H9 (cell line): ENCODE measurements around the gene ITGB3. TPM values are rescaled to one million over a fixed set of nuclear protein-coding genes. Genes with fewer than 3 reads are reported as not detected.

ENCODE experiments used
- DNase-seq: peaks from one replicate; pipeline ENCODE4 v3.0.0-alpha.2; 2017
- H2AFZ ChIP-seq: one replicate; pipeline ENCODE4 v1.6.1; 2013; ENCODE audit warnings: mild to moderate bottlenecking, low read length, control low read depth, moderate library complexity
- H2AK5ac ChIP-seq: 2 replicates; pipeline ENCODE4 v1.6.1; 2013; ENCODE audit warnings: low read length, control low read depth, mixed read lengths; ENCODE audit not compliant: insufficient read length
- H2BK120ac ChIP-seq: one replicate; pipeline ENCODE4 v1.6.1; 2013; ENCODE audit warnings: low read depth, mild to moderate bottlenecking, low read length, control low read depth, inconsistent platforms; ENCODE audit not compliant: poor library complexity, severe bottlenecking
- H2BK12ac ChIP-seq: 2 replicates; pipeline ENCODE4 v1.6.1; 2013; ENCODE audit warnings: low read length, control low read depth, mixed read lengths, low read depth; ENCODE audit not compliant: insufficient read length
- H2BK15ac ChIP-seq: 2 replicates; pipeline ENCODE4 v1.6.1; 2013; ENCODE audit warnings: low read depth, low read length, control low read depth
- H2BK20ac ChIP-seq: one replicate; pipeline ENCODE4 v1.6.1; 2013; ENCODE audit warnings: low read depth, mild to moderate bottlenecking, low read length, control low read depth, inconsistent platforms; ENCODE audit not compliant: poor library complexity, severe bottlenecking
- H2BK5ac ChIP-seq: 2 replicates; pipeline ENCODE4 v1.6.1; 2013; ENCODE audit warnings: low read length, control low read depth, mixed read lengths; ENCODE audit not compliant: insufficient read length
- H3K14ac ChIP-seq: 2 replicates; pipeline ENCODE4 v1.6.1; 2013; ENCODE audit warnings: low read length, control low read depth; ENCODE audit not compliant: insufficient read depth
- H3K18ac ChIP-seq: 2 replicates; pipeline ENCODE4 v1.6.1; 2013; ENCODE audit warnings: low read depth, mild to moderate bottlenecking, mixed read lengths, low read length, control low read depth; ENCODE audit not compliant: insufficient read length
- H3K23ac ChIP-seq: 2 replicates; pipeline ENCODE4 v1.6.1; 2013; ENCODE audit warnings: low read length, control low read depth, mixed read lengths, low read depth; ENCODE audit not compliant: insufficient read length
- H3K23me2 ChIP-seq: 2 replicates; pipeline ENCODE4 v1.6.1; 2013; ENCODE audit warnings: low read depth, mild to moderate bottlenecking, mixed read lengths, low read length, control low read depth; ENCODE audit not compliant: insufficient read length, poor library complexity, severe bottlenecking
- H3K27ac ChIP-seq: 2 replicates; pipeline ENCODE4 v1.5.1; 2013; ENCODE audit warnings: low read length, control low read depth, mixed read lengths, low read depth; ENCODE audit not compliant: insufficient read length
- H3K27me3 ChIP-seq: 2 replicates; pipeline ENCODE4 v1.6.1; 2013; ENCODE audit warnings: low read length, control low read depth, inconsistent platforms; ENCODE audit not compliant: insufficient read depth
- H3K4ac ChIP-seq: 2 replicates; pipeline ENCODE4 v1.6.1; 2013; ENCODE audit warnings: low read depth, mild to moderate bottlenecking, control low read depth, inconsistent platforms, low read length, moderate library complexity
- H3K4me1 ChIP-seq: 2 replicates; pipeline ENCODE4 v1.6.1; 2013; ENCODE audit warnings: low read length, control low read depth, inconsistent platforms; ENCODE audit not compliant: insufficient read depth
- H3K4me2 ChIP-seq: 2 replicates; pipeline ENCODE4 v1.6.1; 2013; ENCODE audit warnings: low read length, control low read depth, mixed read lengths; ENCODE audit not compliant: insufficient read length, insufficient read depth
- H3K56ac ChIP-seq: 2 replicates; pipeline ENCODE4 v1.6.1; 2013; ENCODE audit warnings: low read depth, mild to moderate bottlenecking, mixed read lengths, low read length, control low read depth; ENCODE audit not compliant: insufficient read length
- H3K79me1 ChIP-seq: 2 replicates; pipeline ENCODE4 v1.6.1; 2013; ENCODE audit warnings: low read depth, mild to moderate bottlenecking, moderate library complexity, low read length, control low read depth, inconsistent platforms; ENCODE audit not compliant: insufficient read depth, poor library complexity, severe bottlenecking
- H3K79me2 ChIP-seq: 2 replicates; pipeline ENCODE4 v1.6.1; 2013; ENCODE audit warnings: low read length, control low read depth, inconsistent platforms; ENCODE audit not compliant: insufficient read depth
- H3K9ac ChIP-seq: 2 replicates; pipeline ENCODE4 v1.6.1; 2013; ENCODE audit warnings: low read length, control low read depth, mixed read lengths; ENCODE audit not compliant: insufficient read length; ENCODE audit errors: extremely low read depth
- H3K9me3 ChIP-seq: one replicate; pipeline ENCODE4 v1.6.1; 2013; ENCODE audit warnings: low read depth, low read length, inconsistent platforms; ENCODE audit not compliant: control insufficient read depth
- H3T11ph ChIP-seq: one replicate; pipeline ENCODE4 v1.6.1; 2013; ENCODE audit warnings: mild to moderate bottlenecking, low read length, control low read depth, inconsistent platforms
- H4K20me1 ChIP-seq: one replicate; pipeline ENCODE4 v1.6.1; 2013; ENCODE audit not compliant: control insufficient read depth, insufficient read length, insufficient read depth
- H4K5ac ChIP-seq: 2 replicates; pipeline ENCODE4 v1.6.1; 2013; ENCODE audit warnings: low read depth, mild to moderate bottlenecking, mixed read lengths, low read length, control low read depth; ENCODE audit not compliant: insufficient read length
- H4K8ac ChIP-seq: replicated peaks from 2 replicates; pipeline ENCODE4 v1.6.1; 2013; ENCODE audit warnings: low read length, control low read depth, mixed read lengths, low read depth; ENCODE audit not compliant: insufficient read length
- H4K91ac ChIP-seq: 2 replicates; pipeline ENCODE4 v1.6.1; 2013; ENCODE audit warnings: low read depth, mild to moderate bottlenecking, moderate library complexity, mixed read lengths, low read length, control low read depth; ENCODE audit not compliant: insufficient read length
- H3K27ac Mint-ChIP-seq, 3 experiments: 2 replicates in 2 of 3; 3 replicates in 1 of 3; pipeline ENCODE4 v1.8.0; 2020 to 2021; ENCODE audit warnings: mixed read lengths in 3 of 3, mild to moderate bottlenecking in 1 of 3, moderate library complexity in 1 of 3
- H3K27me3 Mint-ChIP-seq: 2 replicates; pipeline ENCODE4 v1.8.0; 2021; ENCODE audit warnings: low read depth, mild to moderate bottlenecking, moderate library complexity, mixed read lengths
- H3K36me3 Mint-ChIP-seq, 3 experiments: 2 replicates in 2 of 3; 3 replicates in 1 of 3; pipeline ENCODE4 v1.8.0; 2020 to 2021; ENCODE audit warnings: low read depth in 3 of 3, mixed read lengths in 3 of 3; ENCODE audit not compliant: insufficient read depth in 1 of 3
- H3K4me1 Mint-ChIP-seq, 2 experiments: 2 replicates each; pipeline ENCODE4 v1.8.0; 2020; ENCODE audit warnings: mixed read lengths in 2 of 2
- H3K4me3 Mint-ChIP-seq, 2 experiments: 2 replicates in 1 of 2; 3 replicates in 1 of 2; pipeline ENCODE4 v1.8.0; 2020 to 2021; ENCODE audit warnings: mild to moderate bottlenecking in 2 of 2, mixed read lengths in 2 of 2, moderate library complexity in 1 of 2
- H3K9me3 Mint-ChIP-seq, 2 experiments: 2 replicates in 1 of 2; 3 replicates in 1 of 2; pipeline ENCODE4 v1.8.0; 2020; ENCODE audit warnings: mild to moderate bottlenecking in 2 of 2, mixed read lengths in 2 of 2, moderate library complexity in 1 of 2
- WGBS: extraction: QIAGEN DNeasy Blood & Tissue Kit; methylation state at CpG from one replicate; pipeline ENCODE4 v1.1.7; 2013; ENCODE audit warnings: missing lambda C conversion rate, low lambda C conversion rate, mixed read lengths; ENCODE audit not compliant: insufficient read length; ENCODE audit errors: extremely low coverage; 5-methylcytosine and 5-hydroxymethylcytosine counted together
- total RNA-seq: library from RNA; stranded (reverse); gene quantifications from 2 replicates; pipeline ENCODE4 v1.2.1, GENCODE V29; 2021
- TF ChIP-seq, protein P1 (sequence below): fragments of 200-600 bp; sonication (generic); conservative IDR thresholded peaks from 3 replicates; pipeline ENCODE4 v1.8.0; 2021; ENCODE audit warnings: antibody characterized with exemption, mild to moderate bottlenecking

Gene ITGB3
- total RNA-seq, 1 experiment from 2014 or later: not detected

DNA sequence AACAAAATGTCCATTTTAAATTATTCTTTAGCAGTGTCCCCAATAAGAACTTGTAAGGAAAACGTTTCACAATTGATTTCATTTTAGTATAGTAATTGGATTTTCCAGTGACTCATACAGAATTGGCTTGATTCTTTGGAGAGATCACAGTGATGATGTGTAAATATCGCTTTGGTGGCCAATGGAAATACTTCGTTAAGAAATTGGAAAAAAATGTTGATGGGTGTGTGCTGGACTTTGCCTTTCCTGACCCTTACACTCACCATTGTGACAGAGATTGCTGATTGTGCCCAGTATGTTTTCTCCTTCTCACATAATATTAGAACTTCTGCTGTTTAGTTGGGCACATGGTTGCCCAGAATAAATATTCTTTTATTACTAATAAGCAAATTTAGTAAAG is 62.7 kb downstream of the ITGB3 start:
- Histone ChIP-seq H3T11ph (no peak overlapping the region), H2AFZ (no peak overlapping the region), H3K79me1 (no peaks in the 10 kb centered on the region), H3K9ac (no peak overlapping the region), H2BK12ac (no peak overlapping the region), H2AK5ac (no peak overlapping the region), H2BK15ac (no peak overlapping the region), H4K91ac (no peak overlapping the region), H3K27ac (no peak overlapping the region), H3K23ac (no peak overlapping the region), H3K4me1 (no peaks in the 10 kb centered on the region), H2BK120ac (no peak overlapping the region), H3K14ac (no peak overlapping the region), H4K20me1 (no peaks in the 10 kb centered on the region), H3K56ac (no peak overlapping the region), H4K5ac (no peak overlapping the region), H3K27me3 (no peaks in the 10 kb centered on the region), H2BK5ac (no peak overlapping the region), H2BK20ac (no peak overlapping the region), H3K4ac (no peak overlapping the region), H3K4me2 (no peak overlapping the region), H4K8ac (no peak overlapping the region), H3K79me2 (no peaks in the 10 kb centered on the region), H3K9me3 (no peaks in the 10 kb centered on the region), H3K18ac (no peak overlapping the region), H3K23me2 (no peaks in the 10 kb centered on the region)
- no peak for DNase-seq
- peaks cover 13% of the 10 kb centered on the region in 2 experiments for H3K9me3 Mint-ChIP-seq
- peaks cover 8% of the 10 kb centered on the region for H3K27me3 Mint-ChIP-seq
- H3K4me3 Mint-ChIP-seq: no peak overlapping the region
- H3K4me1 Mint-ChIP-seq: no peaks in the 10 kb centered on the region
- peaks cover 5 to 11% (median 6%) of the 10 kb centered on the region in 3 experiments for H3K36me3 Mint-ChIP-seq
- TF ChIP-seq, protein P1, sequence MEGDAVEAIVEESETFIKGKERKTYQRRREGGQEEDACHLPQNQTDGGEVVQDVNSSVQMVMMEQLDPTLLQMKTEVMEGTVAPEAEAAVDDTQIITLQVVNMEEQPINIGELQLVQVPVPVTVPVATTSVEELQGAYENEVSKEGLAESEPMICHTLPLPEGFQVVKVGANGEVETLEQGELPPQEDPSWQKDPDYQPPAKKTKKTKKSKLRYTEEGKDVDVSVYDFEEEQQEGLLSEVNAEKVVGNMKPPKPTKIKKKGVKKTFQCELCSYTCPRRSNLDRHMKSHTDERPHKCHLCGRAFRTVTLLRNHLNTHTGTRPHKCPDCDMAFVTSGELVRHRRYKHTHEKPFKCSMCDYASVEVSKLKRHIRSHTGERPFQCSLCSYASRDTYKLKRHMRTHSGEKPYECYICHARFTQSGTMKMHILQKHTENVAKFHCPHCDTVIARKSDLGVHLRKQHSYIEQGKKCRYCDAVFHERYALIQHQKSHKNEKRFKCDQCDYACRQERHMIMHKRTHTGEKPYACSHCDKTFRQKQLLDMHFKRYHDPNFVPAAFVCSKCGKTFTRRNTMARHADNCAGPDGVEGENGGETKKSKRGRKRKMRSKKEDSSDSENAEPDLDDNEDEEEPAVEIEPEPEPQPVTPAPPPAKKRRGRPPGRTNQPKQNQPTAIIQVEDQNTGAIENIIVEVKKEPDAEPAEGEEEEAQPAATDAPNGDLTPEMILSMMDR: no peak
- H3K27ac Mint-ChIP-seq: no peak overlapping the region
- WGBS: no CpG with 5 or more reads among the region's 3 CpGs
